HEK293T (cell line): ENCODE results near the gene SMAP1.

Source experiments
- ARNT ChIP-seq: fragments of 450-650 bp; IDR thresholded peaks from 2 replicates; pipeline ENCODE4 v1.6.1; 2017; ENCODE audit warnings: mild to moderate bottlenecking
- BHLHE40 ChIP-seq: fragments of 450-650 bp; IDR thresholded peaks from 2 replicates; pipeline ENCODE4 v1.6.1; 2016; ENCODE audit warnings: mild to moderate bottlenecking, moderate library complexity, borderline replicate concordance
- CTBP1 ChIP-seq: fragments of 450-650 bp; IDR thresholded peaks from 2 replicates; pipeline ENCODE4 v1.6.1; 2016; ENCODE audit warnings: borderline replicate concordance
- ELF4 ChIP-seq: fragments of 450-650 bp; IDR thresholded peaks from 2 replicates; pipeline ENCODE4 v1.6.1; 2017; ENCODE audit warnings: antibody characterized with exemption
- FOXA1 ChIP-seq: fragments of 450-650 bp; IDR thresholded peaks from 2 replicates; pipeline ENCODE4 v1.6.1; 2016; ENCODE audit warnings: mild to moderate bottlenecking
- FOXK2 ChIP-seq: fragments of 450-650 bp; IDR thresholded peaks from 2 replicates; pipeline ENCODE4 v1.6.1; 2016; ENCODE audit warnings: mild to moderate bottlenecking
- FOXM1 ChIP-seq: fragments of 450-650 bp; IDR thresholded peaks from 2 replicates; pipeline ENCODE4 v1.6.1; 2017; ENCODE audit warnings: mild to moderate bottlenecking, borderline replicate concordance
- HDGF ChIP-seq: fragments of 450-650 bp; IDR thresholded peaks from 2 replicates; pipeline ENCODE4 v1.6.1; 2017; ENCODE audit warnings: antibody characterized with exemption, borderline replicate concordance
- LEF1 ChIP-seq: fragments of 450-650 bp; IDR thresholded peaks from 2 replicates; pipeline ENCODE4 v1.6.1; 2017; ENCODE audit warnings: mild to moderate bottlenecking, borderline replicate concordance
- NFRKB ChIP-seq: fragments of 450-650 bp; IDR thresholded peaks from 2 replicates; pipeline ENCODE4 v1.6.1; 2016; ENCODE audit warnings: mild to moderate bottlenecking, moderate library complexity
- SP1 ChIP-seq: fragments of 450-650 bp; IDR thresholded peaks from 2 replicates; pipeline ENCODE4 v1.6.1; 2017
- SUZ12 ChIP-seq: fragments of 450-650 bp; IDR thresholded peaks from 2 replicates; pipeline ENCODE4 v1.6.1; 2016; ENCODE audit warnings: mild to moderate bottlenecking
- ZNF384 ChIP-seq: fragments of 450-650 bp; IDR thresholded peaks from 2 replicates; pipeline ENCODE4 v1.6.1; 2016
- TF ChIP-seq, protein P1 (sequence below): fragments of 450-650 bp; IDR thresholded peaks from 2 replicates; pipeline ENCODE4 v1.6.1; 2016

DNA sequence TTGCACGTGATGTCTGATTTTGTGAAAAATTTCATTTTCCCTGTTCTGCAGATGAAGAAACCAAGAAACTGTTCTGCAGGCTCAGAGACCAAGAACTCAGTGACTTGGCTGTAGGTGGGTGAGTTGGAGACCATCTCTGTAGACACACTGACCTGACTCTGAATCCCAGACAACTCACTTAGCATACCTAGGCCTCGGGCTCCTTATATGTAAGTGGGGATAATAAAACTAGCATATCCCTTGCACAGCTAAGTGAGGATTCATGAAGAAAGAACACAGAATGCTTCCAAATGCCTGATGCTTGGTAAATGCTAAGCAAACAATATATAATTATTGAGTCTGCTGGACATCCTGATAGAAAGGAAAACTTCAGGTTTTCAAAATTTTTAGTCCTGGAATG, 218.4 kb downstream of the SMAP1 start:
- TF ChIP-seq ARNT (no peak), SUZ12 (no peak), FOXK2 (no peak), SP1 (no peak), FOXA1 (no peak), FOXM1 (no peak), NFRKB (no peak), ZNF384 (no peak), ELF4 (no peak), HDGF (no peak), CTBP1 (no peak), LEF1 (no peak), BHLHE40 (no peak)
- TF ChIP-seq, protein P1, sequence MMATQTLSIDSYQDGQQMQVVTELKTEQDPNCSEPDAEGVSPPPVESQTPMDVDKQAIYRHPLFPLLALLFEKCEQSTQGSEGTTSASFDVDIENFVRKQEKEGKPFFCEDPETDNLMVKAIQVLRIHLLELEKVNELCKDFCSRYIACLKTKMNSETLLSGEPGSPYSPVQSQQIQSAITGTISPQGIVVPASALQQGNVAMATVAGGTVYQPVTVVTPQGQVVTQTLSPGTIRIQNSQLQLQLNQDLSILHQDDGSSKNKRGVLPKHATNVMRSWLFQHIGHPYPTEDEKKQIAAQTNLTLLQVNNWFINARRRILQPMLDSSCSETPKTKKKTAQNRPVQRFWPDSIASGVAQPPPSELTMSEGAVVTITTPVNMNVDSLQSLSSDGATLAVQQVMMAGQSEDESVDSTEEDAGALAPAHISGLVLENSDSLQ: no peak
